ENCODE measurements around the gene PNPLA7. TPM values are rescaled to one million over a fixed set of nuclear protein-coding genes. Genes with fewer than 3 reads are reported as not detected.

PNPLA7 gene
- total and polyA plus RNA-seq, 2 donors (not counting 1 experiment from before 2014, with no cell fraction given), result 18.7 to 29.9 TPM

DNA sequence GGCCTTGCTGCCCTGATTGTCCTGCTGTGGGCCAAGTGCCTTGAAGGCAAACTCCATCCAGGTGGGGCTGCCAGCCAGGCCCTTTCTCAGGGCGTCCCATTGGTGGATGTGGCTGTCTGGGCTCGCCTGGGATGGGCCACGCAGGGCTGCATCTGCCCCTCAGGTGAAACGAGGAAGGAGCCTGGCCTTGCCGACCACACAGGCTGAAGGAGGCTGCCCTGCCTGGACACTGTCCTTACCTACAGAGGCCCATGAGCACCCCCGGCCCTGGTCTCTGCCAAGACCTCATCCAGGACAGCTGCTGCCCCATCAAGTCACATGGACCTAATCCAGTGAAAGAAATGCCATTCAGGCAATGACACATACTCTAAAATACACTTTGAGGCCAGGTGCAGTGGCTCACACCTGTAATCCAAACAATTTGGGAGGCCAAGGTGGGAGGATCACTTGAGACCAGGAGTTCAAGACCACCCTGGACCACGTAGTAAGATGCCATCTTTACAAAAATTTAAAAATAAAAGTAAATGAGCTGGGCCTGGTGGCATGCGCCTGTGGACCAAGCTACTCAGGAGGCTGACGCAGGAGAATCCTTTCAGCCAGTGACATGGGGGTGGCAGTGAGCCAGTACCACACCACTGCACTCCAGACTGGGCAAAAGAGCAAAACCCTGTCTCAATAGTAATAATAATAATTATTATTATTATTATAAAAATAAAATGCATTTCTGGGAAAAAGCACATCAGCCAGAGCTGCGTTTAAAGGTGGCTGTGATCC, 33.9 kb downstream of the PNPLA7 start:
- TF ChIP-seq, protein P1, sequence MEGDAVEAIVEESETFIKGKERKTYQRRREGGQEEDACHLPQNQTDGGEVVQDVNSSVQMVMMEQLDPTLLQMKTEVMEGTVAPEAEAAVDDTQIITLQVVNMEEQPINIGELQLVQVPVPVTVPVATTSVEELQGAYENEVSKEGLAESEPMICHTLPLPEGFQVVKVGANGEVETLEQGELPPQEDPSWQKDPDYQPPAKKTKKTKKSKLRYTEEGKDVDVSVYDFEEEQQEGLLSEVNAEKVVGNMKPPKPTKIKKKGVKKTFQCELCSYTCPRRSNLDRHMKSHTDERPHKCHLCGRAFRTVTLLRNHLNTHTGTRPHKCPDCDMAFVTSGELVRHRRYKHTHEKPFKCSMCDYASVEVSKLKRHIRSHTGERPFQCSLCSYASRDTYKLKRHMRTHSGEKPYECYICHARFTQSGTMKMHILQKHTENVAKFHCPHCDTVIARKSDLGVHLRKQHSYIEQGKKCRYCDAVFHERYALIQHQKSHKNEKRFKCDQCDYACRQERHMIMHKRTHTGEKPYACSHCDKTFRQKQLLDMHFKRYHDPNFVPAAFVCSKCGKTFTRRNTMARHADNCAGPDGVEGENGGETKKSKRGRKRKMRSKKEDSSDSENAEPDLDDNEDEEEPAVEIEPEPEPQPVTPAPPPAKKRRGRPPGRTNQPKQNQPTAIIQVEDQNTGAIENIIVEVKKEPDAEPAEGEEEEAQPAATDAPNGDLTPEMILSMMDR (IDR thresholded peaks at IDR 0.05), result no peak
- TF ChIP-seq EZH2 (IDR thresholded peaks at IDR 0.05; ENCODE audit: borderline replicate concordance, insufficient read depth, low read depth, low read length, poor library complexity, severe bottlenecking), result no peak
- H3K79me2 ChIP-seq (ENCODE audit: control insufficient read depth, insufficient read depth, low read length), result no peaks in the 10 kb centered on the region
- Mint-ChIP-seq H3K4me1 (peaks cover 2% of the 10 kb centered on the region), H3K9me3 (ENCODE audit: insufficient read depth) (no peaks in the 10 kb centered on the region), H3K27ac (no peak overlapping the region), H3K27me3 (no peaks in the 10 kb centered on the region), H3K4me3 (no peak overlapping the region)
- intact Hi-C loops (cut with micrococcal nuclease), result no loop called here
- H3K4me1 ChIP-seq (ENCODE audit: control insufficient read depth in 2 of 2, insufficient read depth in 2 of 2, low read length in 2 of 2), result no peaks in the 10 kb centered on the region
- no peak overlapping the region for H2AFZ ChIP-seq (ENCODE audit: insufficient read depth, low read depth, low read length, poor library complexity, severe bottlenecking)
- H4K20me1 ChIP-seq (ENCODE audit: control insufficient read depth, insufficient read depth, low read length, poor library complexity, severe bottlenecking), result no peaks in the 10 kb centered on the region
- DNase-seq, result no peak
- H3K4me2 ChIP-seq (replicated peaks; ENCODE audit: low read depth, low read length, poor library complexity, severe bottlenecking), result no peak overlapping the region
- no peak overlapping the region for H3K27ac ChIP-seq (ENCODE audit: low read length in 2 of 2)
- ATAC-seq (ENCODE audit: low read depth), result no peak
- H3K36me3 ChIP-seq (replicated peaks in 1 of 2; ENCODE audit: control extremely low read depth in 1 of 2, control insufficient read depth in 1 of 2, extremely low read depth in 1 of 2, insufficient read depth in 2 of 2, low read length in 1 of 2), result peaks cover 1 to 3% of the 10 kb centered on the region in 2 experiments
- ChIA-PET POLR2A (no interaction called here), CTCF (no interaction called here)
- H3K9me3 ChIP-seq (ENCODE audit: control extremely low read depth in 1 of 3, control insufficient read depth in 2 of 3, insufficient read depth in 1 of 3, low read length in 2 of 3), result peaks cover 0 to 2% (median 0%) of the 10 kb centered on the region in 3 donors
- H3K9ac ChIP-seq (ENCODE audit: low read length), result no peak overlapping the region
- 90% methylated on average over 7 of the region's 10 CpGs for WGBS (ENCODE audit: insufficient coverage)
- no peak overlapping the region for H3K4me3 ChIP-seq (ENCODE audit: control extremely low read depth in 1 of 5, extremely low read depth in 1 of 5, insufficient read depth in 1 of 5, low read depth in 2 of 5, low read length in 4 of 5)
- no peaks in the 10 kb centered on the region for H3K27me3 ChIP-seq (replicated peaks in 1 of 4; ENCODE audit: control extremely low read depth in 1 of 4, control insufficient read depth in 3 of 4, insufficient read depth in 4 of 4, low read length in 3 of 4)

DNA sequence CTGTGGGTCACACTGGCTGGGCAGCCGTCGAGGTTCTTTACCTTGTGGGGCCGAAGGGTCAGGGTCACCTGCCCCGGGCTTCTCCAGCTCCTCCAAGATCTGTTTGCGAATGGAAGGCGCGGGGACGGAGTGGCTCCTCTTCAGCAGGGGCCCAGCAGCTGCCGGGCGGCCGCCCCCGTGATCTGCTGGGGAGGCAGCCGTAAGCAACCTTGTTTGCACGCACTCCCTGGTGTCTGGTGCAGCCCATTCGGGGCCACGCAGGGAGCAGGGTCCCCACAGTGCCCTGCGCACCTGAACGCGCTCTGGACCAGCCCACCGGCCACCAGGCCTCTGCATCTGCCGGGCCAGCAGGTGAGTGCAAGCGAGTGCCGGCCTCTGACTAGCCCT, 34.9 kb downstream of the PNPLA7 start:
- intact Hi-C loops (cut with micrococcal nuclease), result no loop called here
- Histone ChIP-seq H3K9me3 (ENCODE audit: control extremely low read depth in 1 of 3, control insufficient read depth in 2 of 3, insufficient read depth in 1 of 3, low read length in 2 of 3) (peaks cover 0 to 7% (median 0%) of the 10 kb centered on the region in 3 donors), H3K9ac (ENCODE audit: low read length) (no peak overlapping the region), H3K27ac (ENCODE audit: low read length in 2 of 2) (no peak overlapping the region), H3K36me3 (replicated peaks in 1 of 2; ENCODE audit: control extremely low read depth in 1 of 2, control insufficient read depth in 1 of 2, extremely low read depth in 1 of 2, insufficient read depth in 2 of 2, low read length in 1 of 2) (peaks cover 1 to 3% of the 10 kb centered on the region in 2 experiments), H3K4me2 (replicated peaks; ENCODE audit: low read depth, low read length, poor library complexity, severe bottlenecking) (no peak overlapping the region), H4K20me1 (ENCODE audit: control insufficient read depth, insufficient read depth, low read length, poor library complexity, severe bottlenecking) (no peaks in the 10 kb centered on the region), H3K4me3 (ENCODE audit: control extremely low read depth in 1 of 5, extremely low read depth in 1 of 5, insufficient read depth in 1 of 5, low read depth in 2 of 5, low read length in 4 of 5) (no peak overlapping the region), H3K79me2 (ENCODE audit: control insufficient read depth, insufficient read depth, low read length) (no peaks in the 10 kb centered on the region), H2AFZ (ENCODE audit: insufficient read depth, low read depth, low read length, poor library complexity, severe bottlenecking) (no peak overlapping the region), H3K4me1 (ENCODE audit: control insufficient read depth in 2 of 2, insufficient read depth in 2 of 2, low read length in 2 of 2) (no peaks in the 10 kb centered on the region), H3K27me3 (replicated peaks in 1 of 4; ENCODE audit: control extremely low read depth in 1 of 4, control insufficient read depth in 3 of 4, insufficient read depth in 4 of 4, low read length in 3 of 4) (no peaks in the 10 kb centered on the region)
- ChIA-PET CTCF (no interaction called here), POLR2A (no interaction called here)
- no peak for ATAC-seq (ENCODE audit: low read depth)
- TF ChIP-seq, protein P1 (IDR thresholded peaks at IDR 0.05), result no peak
- no peak overlapping the region for H3K4me3 Mint-ChIP-seq
- H3K9me3 Mint-ChIP-seq (ENCODE audit: insufficient read depth), result no peaks in the 10 kb centered on the region
- WGBS (ENCODE audit: insufficient coverage), result 99% methylated on average over 17 of the region's 23 CpGs
- H3K27ac Mint-ChIP-seq, result no peak overlapping the region
- H3K27me3 Mint-ChIP-seq, result no peaks in the 10 kb centered on the region
- H3K4me1 Mint-ChIP-seq, result peaks cover 2% of the 10 kb centered on the region
- no peak for DNase-seq

Data from B cell (primary cell).